Astrocyte of the spinal cord (primary cell): ENCODE results near the gene BPTF.
"Not testable (repeated sequence)": the region's sequence is repeated elsewhere in the genome, so short reads cannot be mapped to it uniquely, and the experiment has no call there.

Experiments used
- DNase-seq: peaks from one replicate; pipeline ENCODE4 v3.0.0; 2011; ENCODE audit warnings: low read depth, low spot score
- H3K4me3 ChIP-seq: 2 replicates; pipeline ENCODE4 v1.5.1; 2011; ENCODE audit warnings: low read depth, mild to moderate bottlenecking, low read length, moderate library complexity
- in situ Hi-C: cut with HindIII; loops from 2 replicates; pipeline ENCODE4 v1.10.0; 2017; ENCODE audit warnings: low sequenced_read_pairs
- TF ChIP-seq, protein P1 (sequence below): IDR thresholded peaks from 2 replicates; pipeline ENCODE4 v1.5.1; 2012; ENCODE audit warnings: low read depth, mild to moderate bottlenecking, low read length, inconsistent platforms

Gene BPTF

DNA sequence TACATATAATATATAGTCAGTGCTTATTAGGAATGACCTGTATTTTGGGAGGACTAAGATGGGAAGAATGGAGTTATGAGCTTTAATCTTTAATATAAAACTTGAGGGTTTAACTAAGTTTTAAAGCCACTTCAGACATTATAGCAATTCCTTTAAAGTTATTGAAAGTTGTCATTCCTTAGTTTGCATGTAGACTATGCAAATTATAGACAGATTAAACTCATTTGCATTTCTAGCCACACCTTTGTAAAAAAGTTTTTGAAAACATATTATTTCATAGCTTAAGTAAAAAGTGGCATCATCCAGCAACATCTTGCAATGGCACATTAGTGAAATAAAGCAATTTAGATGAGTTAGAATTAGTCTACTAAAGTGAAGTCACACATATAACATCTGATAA is 121.2 kb downstream of the BPTF start:
- H3K4me3 ChIP-seq: no peak overlapping the region
- DNase-seq: no peak
- in situ Hi-C loops: no loop called here
- TF ChIP-seq, protein P1, sequence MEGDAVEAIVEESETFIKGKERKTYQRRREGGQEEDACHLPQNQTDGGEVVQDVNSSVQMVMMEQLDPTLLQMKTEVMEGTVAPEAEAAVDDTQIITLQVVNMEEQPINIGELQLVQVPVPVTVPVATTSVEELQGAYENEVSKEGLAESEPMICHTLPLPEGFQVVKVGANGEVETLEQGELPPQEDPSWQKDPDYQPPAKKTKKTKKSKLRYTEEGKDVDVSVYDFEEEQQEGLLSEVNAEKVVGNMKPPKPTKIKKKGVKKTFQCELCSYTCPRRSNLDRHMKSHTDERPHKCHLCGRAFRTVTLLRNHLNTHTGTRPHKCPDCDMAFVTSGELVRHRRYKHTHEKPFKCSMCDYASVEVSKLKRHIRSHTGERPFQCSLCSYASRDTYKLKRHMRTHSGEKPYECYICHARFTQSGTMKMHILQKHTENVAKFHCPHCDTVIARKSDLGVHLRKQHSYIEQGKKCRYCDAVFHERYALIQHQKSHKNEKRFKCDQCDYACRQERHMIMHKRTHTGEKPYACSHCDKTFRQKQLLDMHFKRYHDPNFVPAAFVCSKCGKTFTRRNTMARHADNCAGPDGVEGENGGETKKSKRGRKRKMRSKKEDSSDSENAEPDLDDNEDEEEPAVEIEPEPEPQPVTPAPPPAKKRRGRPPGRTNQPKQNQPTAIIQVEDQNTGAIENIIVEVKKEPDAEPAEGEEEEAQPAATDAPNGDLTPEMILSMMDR: no peak

DNA sequence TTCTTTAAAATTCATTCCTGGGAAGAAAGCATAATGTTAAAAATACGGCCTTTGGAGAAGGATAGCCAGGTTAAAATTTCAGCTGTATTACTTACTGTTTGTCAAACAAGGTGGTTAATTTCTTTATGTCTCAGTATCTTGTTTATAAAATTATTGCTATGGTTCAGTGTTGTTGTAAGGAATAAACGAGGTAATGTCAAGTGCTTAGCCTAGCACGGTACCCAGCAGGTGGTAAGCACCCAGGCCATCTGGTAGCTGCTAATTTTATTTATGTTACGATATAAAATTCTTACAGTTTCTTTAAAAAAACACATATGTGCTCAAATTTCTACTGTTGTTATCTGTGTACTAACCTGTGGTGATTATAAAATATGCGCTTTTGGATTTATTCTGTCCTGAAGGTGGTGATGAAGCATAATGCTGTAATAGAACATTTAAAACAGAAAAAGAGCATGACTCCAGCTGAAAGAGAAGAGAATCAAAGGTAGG is 122.1 kb downstream of the BPTF start:
- H3K4me3 ChIP-seq: no peak overlapping the region
- no peak for DNase-seq
- TF ChIP-seq, protein P1: no peak
- in situ Hi-C loops: no loop called here

DNA sequence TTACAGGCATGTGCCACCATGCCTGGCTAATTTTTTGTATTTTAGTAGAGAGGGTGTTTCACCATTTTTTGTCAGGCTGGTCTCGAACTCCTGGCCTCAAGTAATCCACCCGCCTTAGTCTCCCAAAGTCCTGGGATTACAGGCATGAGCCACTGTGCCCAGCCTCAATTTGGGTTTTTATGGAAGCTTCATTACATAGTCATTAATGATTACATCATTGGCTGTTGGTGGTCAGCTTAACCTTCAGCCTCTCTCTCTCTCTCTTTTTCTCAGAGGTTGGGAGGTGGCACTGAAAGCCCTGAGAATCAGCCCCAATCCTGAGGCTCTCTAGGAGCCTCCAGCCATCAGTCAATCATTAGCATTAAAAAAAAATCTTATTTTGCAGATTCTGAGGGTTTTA is 125.6 kb downstream of the BPTF start:
- H3K4me3 ChIP-seq: no peak overlapping the region
- TF ChIP-seq, protein P1: no peak
- no peak for DNase-seq
- in situ Hi-C loops: no loop called here

DNA sequence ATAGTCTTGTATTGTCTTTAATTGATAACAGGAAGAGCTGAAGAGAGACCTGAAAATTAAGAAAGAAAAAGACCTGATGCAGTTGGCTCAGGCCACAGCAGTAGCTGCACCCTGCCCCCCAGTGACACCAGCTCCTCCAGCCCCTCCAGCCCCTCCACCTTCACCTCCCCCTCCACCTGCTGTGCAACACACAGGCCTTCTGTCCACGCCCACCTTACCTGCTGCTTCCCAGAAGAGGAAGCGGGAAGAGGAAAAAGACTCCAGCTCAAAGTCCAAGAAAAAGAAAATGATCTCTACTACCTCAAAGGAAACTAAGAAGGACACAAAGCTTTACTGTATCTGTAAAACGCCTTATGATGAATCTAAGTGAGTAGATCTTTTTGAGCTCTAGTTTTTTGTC is 134.2 kb downstream of the BPTF start:
- TF ChIP-seq, protein P1: no peak
- DNase-seq: no peak
- in situ Hi-C loops: no loop called here
- no peak overlapping the region for H3K4me3 ChIP-seq

DNA sequence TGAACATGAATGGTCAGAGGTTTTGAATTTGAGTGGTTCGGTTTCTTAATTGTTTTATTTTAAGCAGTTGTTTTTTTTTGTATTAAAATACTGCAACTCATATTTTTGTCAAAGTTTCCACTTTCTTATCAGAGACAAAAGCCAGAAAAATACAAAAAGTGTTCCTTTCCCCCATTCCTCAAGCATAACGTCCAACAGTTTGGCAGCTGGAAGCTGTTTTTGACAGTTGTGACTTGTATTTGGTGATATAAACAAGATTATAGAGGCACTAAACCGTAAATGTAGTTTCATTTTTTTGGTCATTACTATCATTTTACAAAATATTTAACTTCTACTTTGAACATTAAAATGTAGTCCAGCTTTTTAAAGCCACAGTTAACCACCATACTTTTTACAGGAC is 135.0 kb downstream of the BPTF start:
- H3K4me3 ChIP-seq, in situ Hi-C loops, DNase-seq: not testable (repeated sequence)

DNA sequence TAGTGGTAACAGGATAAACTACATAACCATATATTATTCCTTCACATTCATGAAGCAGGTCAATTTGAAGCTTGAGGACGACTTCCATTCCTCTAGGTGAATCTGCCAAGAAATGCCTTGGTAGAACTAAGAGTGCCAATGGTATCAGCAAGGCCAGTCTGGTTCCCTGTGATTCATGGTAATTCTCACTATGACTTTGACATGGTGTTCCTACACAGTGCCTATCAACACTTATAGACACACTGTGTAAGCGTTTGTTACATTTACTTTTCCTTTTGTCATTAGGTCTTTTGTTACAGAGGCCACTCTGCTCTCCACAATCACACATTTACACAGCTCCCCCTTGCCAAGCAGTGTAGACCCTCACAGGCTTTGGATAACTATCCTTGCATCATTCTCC is 136.9 kb downstream of the BPTF start:
- in situ Hi-C loops, DNase-seq, H3K4me3 ChIP-seq: not testable (repeated sequence)

DNA sequence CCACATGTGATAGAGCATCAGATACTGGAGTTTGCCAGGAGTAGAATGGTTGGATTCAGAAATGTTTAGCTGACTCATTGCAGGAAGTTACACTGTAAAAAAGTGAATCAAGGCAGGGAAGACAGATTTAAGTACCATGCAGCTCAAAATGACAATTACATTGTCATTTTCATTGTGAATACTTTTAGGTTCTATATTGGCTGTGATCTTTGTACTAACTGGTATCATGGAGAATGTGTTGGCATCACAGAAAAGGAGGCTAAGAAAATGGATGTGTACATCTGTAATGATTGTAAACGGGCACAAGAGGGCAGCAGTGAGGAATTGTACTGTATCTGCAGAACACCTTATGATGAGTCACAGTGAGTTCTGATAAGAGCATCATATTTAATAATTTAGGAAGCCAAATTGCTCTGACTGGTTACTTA is 137.9 kb downstream of the BPTF start:
- TF ChIP-seq, protein P1: peak; percentile 52
- peak; percentile 65 for DNase-seq
- in situ Hi-C loops, H3K4me3 ChIP-seq: not testable (repeated sequence)

DNA sequence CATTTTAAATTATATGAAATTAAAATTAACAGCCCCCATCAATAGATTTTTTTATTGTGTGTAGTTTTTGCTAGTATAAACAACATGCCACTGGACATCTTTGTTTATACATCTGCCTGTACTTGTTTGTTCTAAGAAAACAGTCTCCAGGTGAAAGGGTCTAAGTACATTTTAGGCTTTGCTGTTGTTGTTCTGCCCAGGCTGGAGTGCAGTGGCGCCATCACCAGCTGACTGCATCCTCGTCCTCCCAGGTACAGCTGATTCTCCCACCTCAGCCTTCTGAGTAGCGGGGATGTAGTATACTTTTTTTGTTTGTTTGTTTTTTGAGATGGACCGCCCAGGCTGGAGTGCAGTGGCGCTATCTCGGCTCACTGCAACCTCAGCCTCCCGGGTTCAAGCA is 145.5 kb downstream of the BPTF start:
- in situ Hi-C loops: no loop called here
- H3K4me3 ChIP-seq: no peak overlapping the region
- no peak for DNase-seq
- TF ChIP-seq, protein P1: no peak
